Thyroid gland (tissue), 4 donors: ENCODE results near the gene UNC5C.

Source experiments
- POLR2A ChIP-seq, 2 donors: fragments of 450-650 bp; IDR thresholded peaks; one replicate each; pipeline ENCODE4 v1.6.1; 2017; ENCODE audit warnings: antibody characterized with exemption in 2 of 2, mild to moderate bottlenecking in 2 of 2, moderate library complexity in 1 of 2
- TF ChIP-seq, protein P1 (sequence below), 6 experiments: fragments of 200-600 bp in 3 of 6; fragments of 450-650 bp in 3 of 6; sonication (generic) in 3 of 6; IDR thresholded peaks; one replicate each; pipeline ENCODE4 v1.5.1; 2016 to 2019; ENCODE audit warnings: antibody characterized with exemption in 6 of 6, mild to moderate bottlenecking in 2 of 6, inconsistent platforms in 1 of 6, moderate library complexity in 1 of 6

DNA sequence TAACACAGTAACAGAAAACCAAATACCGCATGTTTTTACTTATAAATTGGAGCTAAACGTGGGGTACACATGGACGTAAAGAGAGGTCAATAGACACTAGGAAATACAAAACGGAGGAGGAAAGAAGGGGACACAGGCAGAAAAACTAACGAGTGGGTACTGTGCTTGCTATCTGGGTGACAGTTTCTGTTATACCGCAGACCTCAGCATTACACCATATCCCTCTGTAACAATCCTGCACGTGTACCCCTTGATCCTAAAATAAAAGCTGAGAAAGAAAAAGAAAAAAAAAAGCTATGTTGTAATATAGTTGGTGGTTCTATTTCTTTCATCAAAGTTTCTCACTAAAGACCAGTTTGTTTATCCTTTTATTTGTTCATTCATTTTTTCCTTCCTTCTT, 47.9 kb upstream of the UNC5C start:
- TF ChIP-seq, protein P1, sequence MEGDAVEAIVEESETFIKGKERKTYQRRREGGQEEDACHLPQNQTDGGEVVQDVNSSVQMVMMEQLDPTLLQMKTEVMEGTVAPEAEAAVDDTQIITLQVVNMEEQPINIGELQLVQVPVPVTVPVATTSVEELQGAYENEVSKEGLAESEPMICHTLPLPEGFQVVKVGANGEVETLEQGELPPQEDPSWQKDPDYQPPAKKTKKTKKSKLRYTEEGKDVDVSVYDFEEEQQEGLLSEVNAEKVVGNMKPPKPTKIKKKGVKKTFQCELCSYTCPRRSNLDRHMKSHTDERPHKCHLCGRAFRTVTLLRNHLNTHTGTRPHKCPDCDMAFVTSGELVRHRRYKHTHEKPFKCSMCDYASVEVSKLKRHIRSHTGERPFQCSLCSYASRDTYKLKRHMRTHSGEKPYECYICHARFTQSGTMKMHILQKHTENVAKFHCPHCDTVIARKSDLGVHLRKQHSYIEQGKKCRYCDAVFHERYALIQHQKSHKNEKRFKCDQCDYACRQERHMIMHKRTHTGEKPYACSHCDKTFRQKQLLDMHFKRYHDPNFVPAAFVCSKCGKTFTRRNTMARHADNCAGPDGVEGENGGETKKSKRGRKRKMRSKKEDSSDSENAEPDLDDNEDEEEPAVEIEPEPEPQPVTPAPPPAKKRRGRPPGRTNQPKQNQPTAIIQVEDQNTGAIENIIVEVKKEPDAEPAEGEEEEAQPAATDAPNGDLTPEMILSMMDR (IDR thresholded peaks at IDR 0.05), result no peak
- TF ChIP-seq POLR2A (IDR thresholded peaks at IDR 0.05), result no peak
